Left lung (tissue), 10 donors: ENCODE results near the gene TCF12. TPM values are rescaled to one million over a fixed set of nuclear protein-coding genes. Genes with fewer than 3 reads are reported as not detected.

ENCODE experiments used
- ATAC-seq: fragments of 200-7000 bp; cut with Tn5 transposase; one replicate; pipeline ENCODE4 v1.9.1; 2020; ENCODE audit warnings: moderate library complexity
- DNase-seq, 4 donors: peaks; one replicate each; pipeline ENCODE4 v3.0.0-alpha.2; 2013 to 2020
- H3K27ac ChIP-seq, 2 donors: fragments of 200-600 bp; sonication (generic) in 1 of 2; one replicate each; pipeline versions ENCODE4 v1.5.0 to v1.8.0; 2020 to 2021
- H3K27me3 ChIP-seq, 2 donors: fragments of 200-600 bp; sonication (generic) in 1 of 2; one replicate each; pipeline versions ENCODE4 v1.5.0 to v1.8.0; 2020 to 2021
- H3K36me3 ChIP-seq, 2 donors: fragments of 200-600 bp; sonication (generic) in 1 of 2; one replicate each; pipeline versions ENCODE4 v1.5.0 to v1.8.0; 2020 to 2021
- H3K4me1 ChIP-seq, 2 donors: fragments of 200-600 bp; one replicate each; pipeline ENCODE4 v1.8.0; 2021
- H3K4me3 ChIP-seq, 2 donors: fragments of 200-600 bp; sonication (generic) in 1 of 2; one replicate each; pipeline versions ENCODE4 v1.5.0 to v1.8.0; 2020 to 2021; ENCODE audit warnings: mild to moderate bottlenecking in 1 of 2
- H3K9me3 ChIP-seq, 2 donors: fragments of 200-600 bp; sonication (generic) in 1 of 2; one replicate each; pipeline versions ENCODE4 v1.5.0 to v1.8.0; 2020 to 2021
- intact Hi-C, 2 donors: fragments of 100-400 bp; cut with DNase I; formaldehyde crosslinking; loops; one replicate each; pipeline versions ENCODE4 v1.11.2 to v1.14.2; 2022
- polyA plus RNA-seq, 6 donors: library from polyadenylated mRNA; unstranded; fragments of 120-200 nt; gene quantifications; one replicate each; pipeline ENCODE4 v1.2.1, GENCODE V29; 2013; ENCODE audit not compliant: insufficient read length in 6 of 6
- total RNA-seq, 2 donors: library from RNA; stranded (reverse); fragmentation: NEBNext Ultra II Directional; extraction: Animal tissue kit (Norgen Biotek cat#: 25700); gene quantifications; one replicate each; pipeline ENCODE4 v1.2.1, GENCODE V29; 2021
- TF ChIP-seq, protein P1 (sequence below), 2 donors: fragments of 200-600 bp; sonication (generic) in 1 of 2; IDR thresholded peaks; one replicate each; pipeline versions ENCODE4 v1.5.0 to v1.8.0; 2021; ENCODE audit warnings: antibody characterized with exemption in 2 of 2
- donor health status: DM: no; HTN: yes; CAD: no.
- donor health status: DM: no; HTN: no; CAD: no.

The TCF12 gene
- total and polyA plus RNA-seq, 8 donors = 106 to 148 (median 130) TPM

DNA sequence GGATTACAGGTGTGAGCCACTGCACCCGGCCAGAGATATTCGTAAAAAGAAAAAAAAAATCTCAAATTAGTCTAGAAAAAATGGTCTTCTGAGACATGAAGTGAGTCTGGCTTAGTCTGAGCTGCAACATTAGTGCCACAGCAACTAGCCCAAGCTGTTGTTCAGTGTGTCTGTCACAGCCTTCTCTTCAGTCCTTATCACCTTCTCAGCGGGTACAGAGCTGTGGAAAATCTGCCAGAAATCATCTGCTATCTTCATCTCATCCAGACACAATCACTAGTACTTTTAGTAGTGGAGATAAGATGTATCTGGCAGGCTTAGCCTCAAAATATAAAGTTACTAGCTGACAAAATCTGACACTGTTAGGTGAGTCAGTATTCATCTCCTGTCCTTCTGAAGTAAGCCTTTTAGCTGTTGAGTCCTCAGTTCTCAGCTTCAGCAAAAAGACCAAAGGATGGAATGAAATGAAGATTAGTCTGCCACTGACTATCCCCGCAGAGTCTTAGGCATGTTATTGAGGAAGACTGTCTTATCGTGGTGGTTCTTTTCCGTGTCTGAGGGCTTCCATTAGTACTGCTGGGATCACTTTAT is 337.4 kb downstream of the TCF12 start:
- H3K4me3 ChIP-seq = no peak overlapping the region
- H3K27me3 ChIP-seq = no peaks in the 10 kb centered on the region
- no peak for ATAC-seq
- no peak for DNase-seq
- H3K27ac ChIP-seq = no peak overlapping the region
- intact Hi-C loops = no loop called here
- H3K4me1 ChIP-seq = no peaks in the 10 kb centered on the region
- TF ChIP-seq, protein P1, sequence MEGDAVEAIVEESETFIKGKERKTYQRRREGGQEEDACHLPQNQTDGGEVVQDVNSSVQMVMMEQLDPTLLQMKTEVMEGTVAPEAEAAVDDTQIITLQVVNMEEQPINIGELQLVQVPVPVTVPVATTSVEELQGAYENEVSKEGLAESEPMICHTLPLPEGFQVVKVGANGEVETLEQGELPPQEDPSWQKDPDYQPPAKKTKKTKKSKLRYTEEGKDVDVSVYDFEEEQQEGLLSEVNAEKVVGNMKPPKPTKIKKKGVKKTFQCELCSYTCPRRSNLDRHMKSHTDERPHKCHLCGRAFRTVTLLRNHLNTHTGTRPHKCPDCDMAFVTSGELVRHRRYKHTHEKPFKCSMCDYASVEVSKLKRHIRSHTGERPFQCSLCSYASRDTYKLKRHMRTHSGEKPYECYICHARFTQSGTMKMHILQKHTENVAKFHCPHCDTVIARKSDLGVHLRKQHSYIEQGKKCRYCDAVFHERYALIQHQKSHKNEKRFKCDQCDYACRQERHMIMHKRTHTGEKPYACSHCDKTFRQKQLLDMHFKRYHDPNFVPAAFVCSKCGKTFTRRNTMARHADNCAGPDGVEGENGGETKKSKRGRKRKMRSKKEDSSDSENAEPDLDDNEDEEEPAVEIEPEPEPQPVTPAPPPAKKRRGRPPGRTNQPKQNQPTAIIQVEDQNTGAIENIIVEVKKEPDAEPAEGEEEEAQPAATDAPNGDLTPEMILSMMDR (IDR thresholded peaks at IDR 0.05) = no peak
- peaks cover 0 to 42% of the 10 kb centered on the region in 2 donors for H3K36me3 ChIP-seq
- H3K9me3 ChIP-seq = no peaks in the 10 kb centered on the region

DNA sequence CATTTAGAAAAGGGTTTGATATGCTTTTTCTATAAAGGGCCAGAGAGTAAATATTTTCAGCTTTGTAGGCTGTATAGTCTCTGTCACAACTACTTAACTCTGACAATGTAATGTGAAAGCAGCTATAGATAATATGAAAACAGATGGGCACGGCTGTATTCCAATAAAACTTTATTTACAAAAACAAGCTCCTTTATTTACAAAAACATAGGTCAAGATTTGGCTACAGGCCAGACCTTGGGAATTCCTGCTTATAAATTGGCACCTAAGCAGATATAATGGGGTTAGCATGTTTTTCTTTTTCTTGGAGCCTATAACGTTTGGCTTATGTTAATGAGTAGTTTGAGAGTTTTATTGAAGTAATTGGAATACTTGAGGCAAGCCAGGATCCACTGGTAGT is 338.5 kb downstream of the TCF12 start:
- no peaks in the 10 kb centered on the region for H3K9me3 ChIP-seq
- intact Hi-C loops = no loop called here
- no peaks in the 10 kb centered on the region for H3K27me3 ChIP-seq
- TF ChIP-seq, protein P1 (IDR thresholded peaks at IDR 0.05) = no peak
- H3K4me1 ChIP-seq = no peaks in the 10 kb centered on the region
- H3K4me3 ChIP-seq = no peak overlapping the region
- no peak overlapping the region for H3K27ac ChIP-seq
- ATAC-seq (no peak), DNase-seq (no peak)
- peaks cover 0 to 44% of the 10 kb centered on the region in 2 donors for H3K36me3 ChIP-seq

DNA sequence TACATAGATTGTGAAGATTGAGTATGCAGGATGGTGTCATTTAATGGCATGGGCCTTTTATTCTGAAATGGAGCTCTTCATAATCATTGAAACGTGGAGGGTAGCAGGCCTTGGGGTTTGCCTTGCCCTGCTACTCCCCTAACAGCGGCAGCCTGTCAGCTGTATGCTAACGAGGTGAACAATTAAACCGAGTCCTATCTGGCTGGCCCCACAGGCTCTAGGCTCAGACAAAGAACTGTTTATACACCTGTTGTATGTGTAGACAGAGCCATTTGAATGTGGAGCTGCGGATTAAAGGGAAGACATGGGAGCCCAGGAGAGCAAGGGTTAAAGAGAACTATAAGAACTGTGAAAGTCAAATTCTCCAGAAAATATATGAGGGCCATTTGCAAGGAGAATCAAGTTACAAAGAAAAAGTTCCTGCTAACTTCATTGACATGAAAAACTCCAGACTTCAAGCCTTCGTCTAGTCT is 341.2 kb downstream of the TCF12 start:
- no peak overlapping the region for H3K4me3 ChIP-seq
- TF ChIP-seq, protein P1 (IDR thresholded peaks at IDR 0.05) = no peak
- H3K27ac ChIP-seq = no peak overlapping the region
- no peaks in the 10 kb centered on the region for H3K4me1 ChIP-seq
- DNase-seq (no peak), ATAC-seq (no peak)
- intact Hi-C loops = no loop called here
- H3K36me3 ChIP-seq = peaks cover 0 to 53% of the 10 kb centered on the region in 2 donors
- no peaks in the 10 kb centered on the region for H3K27me3 ChIP-seq
- H3K9me3 ChIP-seq = no peaks in the 10 kb centered on the region

DNA sequence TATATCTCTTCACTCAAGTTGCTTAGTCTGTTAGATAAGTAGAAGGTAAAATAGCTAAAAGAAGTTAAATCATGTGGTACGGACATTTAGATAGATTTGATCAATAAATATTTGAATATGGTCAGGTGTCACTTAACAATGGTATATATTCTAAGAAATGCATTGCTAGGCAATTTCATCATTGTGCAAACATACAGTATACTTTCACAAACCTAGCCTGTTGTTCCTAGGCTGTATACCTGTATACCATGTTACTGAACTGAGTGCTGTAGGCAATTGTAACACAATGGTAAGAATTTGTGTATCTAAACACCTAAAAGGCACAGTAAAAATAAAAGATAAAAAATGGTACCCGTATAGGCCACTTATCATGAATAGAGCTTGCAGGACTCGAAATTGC is 345.1 kb downstream of the TCF12 start:
- no peak for ATAC-seq
- DNase-seq = no peak
- Histone ChIP-seq H3K4me1 (no peaks in the 10 kb centered on the region), H3K27ac (no peak overlapping the region), H3K9me3 (no peaks in the 10 kb centered on the region), H3K36me3 (peaks cover 0 to 48% of the 10 kb centered on the region in 2 donors), H3K4me3 (no peak overlapping the region), H3K27me3 (no peaks in the 10 kb centered on the region)
- intact Hi-C loops = no loop called here
- TF ChIP-seq, protein P1 (IDR thresholded peaks at IDR 0.05) = no peak

DNA sequence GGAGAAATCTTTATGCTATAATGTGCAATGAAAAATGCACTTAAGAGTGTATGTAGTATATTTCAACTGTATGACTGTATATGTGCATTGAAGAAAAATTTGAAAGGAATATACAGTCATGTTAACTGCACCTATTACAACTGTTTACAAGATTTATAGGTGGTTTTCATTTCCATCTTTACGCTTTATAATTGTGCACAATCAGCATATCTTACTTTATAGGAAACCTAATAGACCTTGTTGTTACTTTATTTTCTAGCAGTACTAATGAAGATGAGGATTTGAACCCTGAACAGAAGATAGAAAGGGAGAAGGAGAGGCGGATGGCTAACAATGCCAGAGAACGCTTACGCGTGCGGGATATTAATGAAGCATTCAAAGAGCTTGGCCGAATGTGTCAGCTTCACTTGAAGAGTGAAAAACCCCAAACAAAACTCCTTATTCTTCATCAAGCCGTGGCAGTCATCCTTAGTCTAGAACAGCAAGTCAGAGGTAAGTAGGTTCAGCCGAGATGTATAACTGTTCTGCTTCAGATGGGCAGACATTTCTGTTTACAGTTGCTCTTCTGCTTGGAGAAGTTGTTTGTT is 354.4 kb downstream of the TCF12 start:
- ATAC-seq = no peak
- Histone ChIP-seq H3K4me1 (no peaks in the 10 kb centered on the region), H3K4me3 (no peak overlapping the region), H3K27me3 (no peaks in the 10 kb centered on the region), H3K27ac (no peak overlapping the region), H3K9me3 (no peaks in the 10 kb centered on the region), H3K36me3 (peaks cover 0 to 45% of the 10 kb centered on the region in 2 donors)
- intact Hi-C loops = no loop called here
- TF ChIP-seq, protein P1 (IDR thresholded peaks at IDR 0.05) = no peak
- DNase-seq = no peak
